K562 (cell line): ENCODE measurements around the gene ZNF831.

Source experiments
- BDP1 ChIP-seq: IDR thresholded peaks from 3 replicates; pipeline ENCODE4 v1.6.1; 2011; ENCODE audit not compliant: insufficient read length, insufficient read depth
- CREM ChIP-seq: IDR thresholded peaks from 2 replicates; pipeline ENCODE4 v1.6.1; 2014; ENCODE audit warnings: antibody characterized with exemption, low read depth
- EZH2 ChIP-seq: IDR thresholded peaks from 2 replicates; pipeline ENCODE4 v1.6.1; 2012; ENCODE audit warnings: low read depth, mild to moderate bottlenecking, inconsistent platforms, low read length, borderline replicate concordance
- FOS ChIP-seq: IDR thresholded peaks from 3 replicates; pipeline ENCODE4 v1.6.1; 2011; ENCODE audit not compliant: insufficient read length; ENCODE audit errors: extremely low read depth
- NFE2 ChIP-seq: IDR thresholded peaks from 2 replicates; pipeline ENCODE4 v1.6.1; 2014; ENCODE audit warnings: antibody characterized with exemption, low read depth
- NRF1 ChIP-seq, 2 experiments: fragments of 450-650 bp; IDR thresholded peaks in 1 of 2; conservative IDR thresholded peaks in 1 of 2; 2 replicates each; pipeline ENCODE4 v1.6.1; 2014; ENCODE audit warnings: mild to moderate bottlenecking in 2 of 2
- PCBP1 ChIP-seq: fragments of 200-400 bp; formaldehyde crosslinking; IDR thresholded peaks from 2 replicates; pipeline ENCODE4 v1.6.1; 2018; ENCODE audit warnings: mild to moderate bottlenecking, low read depth, low read length; ENCODE audit not compliant: poor library complexity, severe bottlenecking
- POLR2AphosphoS5 ChIP-seq: IDR thresholded peaks from 2 replicates; pipeline ENCODE4 v1.6.1; 2011; ENCODE audit warnings: mild to moderate bottlenecking, low read depth, low read length, moderate library complexity; ENCODE audit not compliant: control insufficient read depth, insufficient read depth
- STAT5A ChIP-seq: IDR thresholded peaks from 2 replicates; pipeline ENCODE4 v1.6.1; 2012; ENCODE audit warnings: low read length, inconsistent platforms, borderline replicate concordance
- TAF15 ChIP-seq: fragments of 200-400 bp; formaldehyde crosslinking; IDR thresholded peaks from 2 replicates; pipeline ENCODE4 v1.6.1; 2017; ENCODE audit warnings: mild to moderate bottlenecking, low read depth, low read length, moderate library complexity
- TF ChIP-seq, protein P1 (sequence below): sonication (generic); IDR thresholded peaks from 2 replicates; pipeline ENCODE4 v1.6.1; 2016
- TF ChIP-seq, protein P2 (sequence below), 3 experiments: IDR thresholded peaks in 2 of 3; conservative IDR thresholded peaks in 1 of 3; 2 replicates each; pipeline ENCODE4 v1.5.1; 2011 to 2012; ENCODE audit warnings: low read length in 3 of 3, mild to moderate bottlenecking in 3 of 3, control low read depth in 2 of 3, improper control_type of control experiment in 1 of 3, inconsistent platforms in 1 of 3, low read depth in 1 of 3, mixed read lengths in 1 of 3, moderate library complexity in 1 of 3; ENCODE audit not compliant: insufficient read depth in 2 of 3
- TF ChIP-seq, protein P3 (sequence below): sonication (generic); formaldehyde crosslinking; IDR thresholded peaks from 2 replicates; pipeline ENCODE4 v1.8.1; 2023; ENCODE audit warnings: mild to moderate bottlenecking, missing genetic modification reagents

- TF ChIP-seq TAF15: no peak
- TF ChIP-seq, protein P1, sequence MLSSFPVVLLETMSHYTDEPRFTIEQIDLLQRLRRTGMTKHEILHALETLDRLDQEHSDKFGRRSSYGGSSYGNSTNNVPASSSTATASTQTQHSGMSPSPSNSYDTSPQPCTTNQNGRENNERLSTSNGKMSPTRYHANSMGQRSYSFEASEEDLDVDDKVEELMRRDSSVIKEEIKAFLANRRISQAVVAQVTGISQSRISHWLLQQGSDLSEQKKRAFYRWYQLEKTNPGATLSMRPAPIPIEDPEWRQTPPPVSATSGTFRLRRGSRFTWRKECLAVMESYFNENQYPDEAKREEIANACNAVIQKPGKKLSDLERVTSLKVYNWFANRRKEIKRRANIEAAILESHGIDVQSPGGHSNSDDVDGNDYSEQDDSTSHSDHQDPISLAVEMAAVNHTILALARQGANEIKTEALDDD: no peak
- TF ChIP-seq NRF1 (conservative IDR thresholded peaks at IDR 0.05 in 1 of 2, IDR thresholded peaks at IDR 0.05 in 1 of 2): no peak
- no peak for TF ChIP-seq CREM
- TF ChIP-seq, protein P2, sequence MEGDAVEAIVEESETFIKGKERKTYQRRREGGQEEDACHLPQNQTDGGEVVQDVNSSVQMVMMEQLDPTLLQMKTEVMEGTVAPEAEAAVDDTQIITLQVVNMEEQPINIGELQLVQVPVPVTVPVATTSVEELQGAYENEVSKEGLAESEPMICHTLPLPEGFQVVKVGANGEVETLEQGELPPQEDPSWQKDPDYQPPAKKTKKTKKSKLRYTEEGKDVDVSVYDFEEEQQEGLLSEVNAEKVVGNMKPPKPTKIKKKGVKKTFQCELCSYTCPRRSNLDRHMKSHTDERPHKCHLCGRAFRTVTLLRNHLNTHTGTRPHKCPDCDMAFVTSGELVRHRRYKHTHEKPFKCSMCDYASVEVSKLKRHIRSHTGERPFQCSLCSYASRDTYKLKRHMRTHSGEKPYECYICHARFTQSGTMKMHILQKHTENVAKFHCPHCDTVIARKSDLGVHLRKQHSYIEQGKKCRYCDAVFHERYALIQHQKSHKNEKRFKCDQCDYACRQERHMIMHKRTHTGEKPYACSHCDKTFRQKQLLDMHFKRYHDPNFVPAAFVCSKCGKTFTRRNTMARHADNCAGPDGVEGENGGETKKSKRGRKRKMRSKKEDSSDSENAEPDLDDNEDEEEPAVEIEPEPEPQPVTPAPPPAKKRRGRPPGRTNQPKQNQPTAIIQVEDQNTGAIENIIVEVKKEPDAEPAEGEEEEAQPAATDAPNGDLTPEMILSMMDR (IDR thresholded peaks at IDR 0.05 in 2 of 3, conservative IDR thresholded peaks at IDR 0.05 in 1 of 3; ENCODE audit: insufficient read depth in 2 of 3, low read depth in 1 of 3, low read length in 3 of 3): no peak
- TF ChIP-seq, protein P3, sequence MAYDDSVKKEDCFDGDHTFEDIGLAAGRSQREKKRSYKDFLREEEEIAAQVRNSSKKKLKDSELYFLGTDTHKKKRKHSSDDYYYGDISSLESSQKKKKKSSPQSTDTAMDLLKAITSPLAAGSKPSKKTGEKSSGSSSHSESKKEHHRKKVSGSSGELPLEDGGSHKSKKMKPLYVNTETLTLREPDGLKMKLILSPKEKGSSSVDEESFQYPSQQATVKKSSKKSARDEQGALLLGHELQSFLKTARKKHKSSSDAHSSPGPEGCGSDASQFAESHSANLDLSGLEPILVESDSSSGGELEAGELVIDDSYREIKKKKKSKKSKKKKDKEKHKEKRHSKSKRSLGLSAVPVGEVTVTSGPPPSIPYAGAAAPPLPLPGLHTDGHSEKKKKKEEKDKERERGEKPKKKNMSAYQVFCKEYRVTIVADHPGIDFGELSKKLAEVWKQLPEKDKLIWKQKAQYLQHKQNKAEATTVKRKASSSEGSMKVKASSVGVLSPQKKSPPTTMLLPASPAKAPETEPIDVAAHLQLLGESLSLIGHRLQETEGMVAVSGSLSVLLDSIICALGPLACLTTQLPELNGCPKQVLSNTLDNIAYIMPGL: no peak
- TF ChIP-seq FOS: no peak
- no peak for TF ChIP-seq PCBP1
- TF ChIP-seq EZH2: no peak
- no peak for TF ChIP-seq POLR2AphosphoS5
- no peak for TF ChIP-seq STAT5A
- no peak for TF ChIP-seq BDP1
- no peak for TF ChIP-seq NFE2
These were observed 96.3 kb downstream of the ZNF831 start for GRCh38 chr20:59259946-59260345.
